SK-N-SH (cell line): ENCODE data around the gene EPHX1. TPM values are rescaled to one million over a fixed set of nuclear protein-coding genes. Genes with fewer than 3 reads are reported as not detected.

Source experiments
- CTCF ChIA-PET: fragments of 300-600, 350-600 bp; formaldehyde crosslinking; extraction: SDS; loops from one replicate; lab custom pipeline; 2021; lab: Yijun Ruan, JAX
- POLR2A ChIA-PET: fragments of 350-600 bp; sonication (Branson Sonifier 250); formaldehyde crosslinking; extraction: SDS; loops from one replicate; lab custom pipeline; 2020; ENCODE audit warnings: antibody characterized with exemption, inconsistent platforms; lab: Yijun Ruan, JAX
- DNase-seq: peaks from one replicate; pipeline ENCODE4 v3.0.0; 2012
- H2AFZ ChIP-seq: fragments of 200-600 bp; sonication (generic); 2 replicates; pipeline ENCODE4 v1.8.1; 2016; ENCODE audit warnings: antibody characterized with exemption, mild to moderate bottlenecking, low read depth
- H3F3A ChIP-seq: fragments of 200-600 bp; sonication (generic); replicated peaks from 2 replicates; pipeline ENCODE3; 2016; ENCODE audit warnings: antibody characterized with exemption, mild to moderate bottlenecking; ENCODE audit not compliant: insufficient read depth
- H3K27ac ChIP-seq, 2 experiments: fragments of 200-500 bp in 1 of 2; fragments of 200-600 bp in 1 of 2; sonication (Bioruptor generic) in 1 of 2; sonication (generic), shearing (Covaris generic) in 1 of 2; 2 replicates each; pipeline versions ENCODE4 v1.5.1 to v1.6.1; 2014 to 2016; ENCODE audit warnings: low read depth in 2 of 2, inconsistent platforms in 1 of 2, low read length in 1 of 2, mild to moderate bottlenecking in 1 of 2, mixed read lengths in 1 of 2
- H3K27me3 ChIP-seq: fragments of 200-600 bp; sonication (generic), shearing (Covaris generic); 2 replicates; pipeline ENCODE4 v1.6.1; 2016; ENCODE audit warnings: mixed run types; ENCODE audit not compliant: insufficient read depth
- H3K36me3 ChIP-seq, 2 experiments: fragments of 200-500 bp in 1 of 2; fragments of 200-600 bp in 1 of 2; sonication (Bioruptor generic) in 1 of 2; sonication (generic) in 1 of 2; replicated peaks in 1 of 2; 2 replicates each; pipeline versions ENCODE3 to v1.5.1; 2014 to 2016; ENCODE audit warnings: low read length in 1 of 2, mild to moderate bottlenecking in 1 of 2; ENCODE audit not compliant: insufficient read depth in 2 of 2, control insufficient read depth in 1 of 2
- H3K4me1 ChIP-seq, 2 experiments: fragments of 200-500 bp in 1 of 2; fragments of 200-600 bp in 1 of 2; sonication (Bioruptor generic) in 1 of 2; sonication (generic), shearing (Covaris generic) in 1 of 2; 2 replicates each; pipeline versions ENCODE4 v1.5.1 to v1.6.1; 2014 to 2016; ENCODE audit warnings: low read depth in 1 of 2, low read length in 1 of 2, mixed run types in 1 of 2; ENCODE audit not compliant: insufficient read depth in 2 of 2, control insufficient read depth in 1 of 2
- H3K4me2 ChIP-seq: fragments of 200-600 bp; sonication (generic), shearing (Covaris generic); 2 replicates; pipeline ENCODE4 v1.6.1; 2017; ENCODE audit warnings: mixed run types
- H3K4me3 ChIP-seq, 2 experiments: fragments of 200-500 bp in 1 of 2; fragments of 200-600 bp in 1 of 2; sonication (Bioruptor generic) in 1 of 2; sonication (generic), shearing (Covaris generic) in 1 of 2; 2 replicates each; pipeline versions ENCODE4 v1.5.1 to v1.8.1; 2014 to 2016; ENCODE audit warnings: low read depth in 2 of 2, inconsistent platforms in 1 of 2, low read length in 1 of 2, mild to moderate bottlenecking in 1 of 2, mixed read lengths in 1 of 2, moderate library complexity in 1 of 2
- H3K79me2 ChIP-seq: fragments of 200-600 bp; sonication (generic); 2 replicates; pipeline ENCODE4 v1.8.1; 2017; ENCODE audit warnings: mild to moderate bottlenecking; ENCODE audit not compliant: insufficient read depth
- H3K9ac ChIP-seq: fragments of 200-600 bp; sonication (generic); 2 replicates; pipeline ENCODE4 v1.6.1; 2017; ENCODE audit warnings: mixed run types
- H3K9me2 ChIP-seq: fragments of 200-600 bp; sonication (generic); 2 replicates; pipeline ENCODE4 v1.6.1; 2017; ENCODE audit warnings: mixed run types
- H3K9me3 ChIP-seq: fragments of 200-600 bp; sonication (generic); 2 replicates; pipeline ENCODE4 v1.6.1; 2017; ENCODE audit warnings: mixed run types, mild to moderate bottlenecking, moderate library complexity
- H4K20me1 ChIP-seq: fragments of 200-600 bp; sonication (generic); 2 replicates; pipeline ENCODE4 v1.6.1; 2017; ENCODE audit warnings: mild to moderate bottlenecking, mixed run types; ENCODE audit not compliant: insufficient read depth
- EZH2phosphoT487 ChIP-seq: fragments of 200-600 bp; sonication (generic); IDR thresholded peaks from 2 replicates; pipeline ENCODE4 v1.6.1; 2017; ENCODE audit warnings: low read depth, mixed run types, mild to moderate bottlenecking, antibody characterized with exemption, moderate library complexity, borderline replicate concordance
- GATA2 ChIP-seq: sonication (generic); formaldehyde crosslinking; IDR thresholded peaks from 2 replicates; pipeline ENCODE4 v1.5.0; 2020; ENCODE audit warnings: mild to moderate bottlenecking, missing genetic modification reagents
- IRF3 ChIP-seq: fragments of 150-350 bp; IDR thresholded peaks from 2 replicates; pipeline ENCODE4 v1.6.1; 2016; ENCODE audit warnings: mild to moderate bottlenecking, low read depth, low read length
- MXI1 ChIP-seq: IDR thresholded peaks from 2 replicates; pipeline ENCODE4 v1.6.1; 2012; ENCODE audit warnings: mild to moderate bottlenecking, low read depth, low read length, improper control_type of control experiment
- PBX3 ChIP-seq: IDR thresholded peaks from 2 replicates; pipeline ENCODE4; 2012
- POLR2AphosphoS5 ChIP-seq: IDR thresholded peaks from 2 replicates; pipeline ENCODE4 v1.6.1; 2012; ENCODE audit warnings: low read depth, low read length
- RAD21 ChIP-seq: IDR thresholded peaks from 2 replicates; pipeline ENCODE4 v1.6.1; 2012; ENCODE audit warnings: mild to moderate bottlenecking, low read length
- REST ChIP-seq: IDR thresholded peaks from 2 replicates; pipeline ENCODE4 v1.6.1; 2012; ENCODE audit warnings: mild to moderate bottlenecking, low read depth, low read length, moderate library complexity
- RFX5 ChIP-seq: IDR thresholded peaks from 2 replicates; pipeline ENCODE4 v1.6.1; 2012; ENCODE audit warnings: mild to moderate bottlenecking, improper control_type of control experiment, low read length
- RXRA ChIP-seq: IDR thresholded peaks from 2 replicates; pipeline ENCODE4 v1.4.0; 2012; ENCODE audit warnings: low read depth, mild to moderate bottlenecking, borderline replicate concordance
- WGBS: methylation state at CpG from one replicate; pipeline ENCODE4 v1.1.6; 2017; ENCODE audit warnings: low lambda C conversion rate; 5-methylcytosine and 5-hydroxymethylcytosine counted together
- polyA plus RNA-seq, 3 experiments: library from polyadenylated mRNA; depleted of rRNA; stranded (reverse); fragments of >200 nt; gene quantifications; 2 replicates each; pipeline ENCODE4 v1.2.3, GENCODE V29; 2012

The EPHX1 gene
- polyA plus RNA-seq, 1 of the 3 experiments (the other 2 are of a cell fraction): 45.7 TPM

GRCh38 chr1:225819346-225820192 lies 9.6 kb downstream of the EPHX1 start:
- H3K9ac ChIP-seq: no peak overlapping the region
- ChIA-PET POLR2A (interaction anchor here (1.1 kb wide), 1 partner anchor 10 kb away, joined by 3 read pairs; the partner anchor contains the start of gene EPHX1), CTCF (interaction anchor here (1.0 kb wide), 1 partner anchor 345 kb away, joined by 3 read pairs; no protein-coding TSS in a partner anchor)
- no peaks in the 10 kb centered on the region for H3K27me3 ChIP-seq
- H2AFZ ChIP-seq: no peak overlapping the region
- no peaks in the 10 kb centered on the region for H4K20me1 ChIP-seq
- H3K4me2 ChIP-seq: no peak overlapping the region
- TF ChIP-seq IRF3: no peak
- TF ChIP-seq GATA2: no peak
- no peak for TF ChIP-seq POLR2AphosphoS5
- no peak for TF ChIP-seq PBX3
- no peak for TF ChIP-seq MXI1
- TF ChIP-seq EZH2phosphoT487: no peak
- TF ChIP-seq RXRA: no peak
- TF ChIP-seq REST: no peak
- no peak for TF ChIP-seq RAD21
- TF ChIP-seq RFX5: no peak
- H3K79me2 ChIP-seq: no peaks in the 10 kb centered on the region
- no peak overlapping the region for H3K27ac ChIP-seq
- peaks cover 5 to 12% of the 10 kb centered on the region in 2 experiments for H3K36me3 ChIP-seq
- H3K4me3 ChIP-seq: no peak overlapping the region
- WGBS: 96% methylated on average over 12 of the region's 12 CpGs
- H3K9me3 ChIP-seq: no peaks in the 10 kb centered on the region
- peaks cover 3% of the 10 kb centered on the region for H3F3A ChIP-seq
- no peak for DNase-seq
- H3K9me2 ChIP-seq: no peaks in the 10 kb centered on the region
- H3K4me1 ChIP-seq: peaks cover 10 to 16% of the 10 kb centered on the region in 2 experiments; a peak in 3 of 4 replicates
